ENCODE results near the gene SLC25A23. TPM values are rescaled to one million over a fixed set of nuclear protein-coding genes. Genes with fewer than 3 reads are reported as not detected.

SLC25A23 gene
- total and polyA plus RNA-seq, 10 of the 15 experiments (the other 5 are each of a cell fraction or from before 2014, with no cell fraction given), result 10.2 to 85.8 (median 50.0) TPM

- TF ChIP-seq IRF5 (IDR thresholded peaks at IDR 0.05; ENCODE audit: borderline replicate concordance) (no peak), BCL11A (IDR thresholded peaks at IDR 0.05; ENCODE audit: low read depth, low read length) (no peak), ATF2 (IDR thresholded peaks at IDR 0.05; ENCODE audit: low read length) (no peak), ETV6 (conservative IDR thresholded peaks at IDR 0.05 in 1 of 2, IDR thresholded peaks at IDR 0.05 in 1 of 2; ENCODE audit: borderline replicate concordance in 1 of 2, low read depth in 1 of 2) (peak in 1 of 2 experiments; percentile 61; a peak in 1 of 4 replicates), RELB (IDR thresholded peaks at IDR 0.05; ENCODE audit: low read depth) (peak; percentile 56; the same call in 1 of the 2 replicates), CEBPZ (IDR thresholded peaks at IDR 0.05; ENCODE audit: low read depth, low read length) (no peak), CHD4 (IDR thresholded peaks at IDR 0.05) (no peak), NFXL1 (IDR thresholded peaks at IDR 0.05; ENCODE audit: borderline replicate concordance) (no peak), WRNIP1 (IDR thresholded peaks at IDR 0.05; ENCODE audit: borderline replicate concordance, low read depth, low read length) (no peak)
These were observed 66.3 kb downstream of the SLC25A23 start, which contains the start of gene GTF2F1 (continued) for GRCh38 chr19:6393074-6393982.
